SU-DHL-6 (cell line): Measurements from ENCODE around the gene TRIM33.
"Not testable (repeated sequence)": the region's sequence is repeated elsewhere in the genome, so short reads cannot be mapped to it uniquely, and the experiment has no call there.

Experiments
- H2AFZ ChIP-seq: fragments of 200-600 bp; sonication (generic); 2 replicates; pipeline ENCODE4 v1.6.1; 2014; ENCODE audit warnings: low read depth, mild to moderate bottlenecking, moderate library complexity, mixed read lengths, antibody characterized with exemption, low read length; ENCODE audit not compliant: severe bottlenecking
- H3F3A ChIP-seq: fragments of 200-600 bp; shearing (Covaris generic); 2 replicates; pipeline ENCODE4 v1.6.0; 2016; ENCODE audit warnings: antibody characterized with exemption, mild to moderate bottlenecking; ENCODE audit not compliant: insufficient read depth
- H3K27ac ChIP-seq: fragments of 200-600 bp; sonication (generic); 2 replicates; pipeline ENCODE4 v1.5.1; 2016; ENCODE audit warnings: low read depth, mild to moderate bottlenecking, low read length, moderate library complexity, mixed read lengths
- H3K27me3 ChIP-seq: fragments of 200-600 bp; sonication (generic), shearing (Covaris generic); 2 replicates; pipeline ENCODE4 v1.6.0; 2014; ENCODE audit warnings: mild to moderate bottlenecking, low read length
- H3K36me3 ChIP-seq: fragments of 200-600 bp; sonication (generic); 2 replicates; pipeline ENCODE4 v1.6.1; 2014; ENCODE audit warnings: mild to moderate bottlenecking, low read length, mixed read lengths
- H3K4me2 ChIP-seq: fragments of 300-600, 200-600 bp; shearing (Covaris generic), sonication (generic); 2 replicates; pipeline ENCODE4 v1.6.0; 2014; ENCODE audit warnings: low read length, low read depth, mild to moderate bottlenecking; ENCODE audit not compliant: poor library complexity, severe bottlenecking
- H3K4me3 ChIP-seq: fragments of 200-600 bp; sonication (generic); 2 replicates; pipeline ENCODE4 v1.5.1; 2014; ENCODE audit warnings: antibody characterized with exemption, low read length, mild to moderate bottlenecking, mixed read lengths; ENCODE audit not compliant: insufficient read depth, poor library complexity, severe bottlenecking
- H3K79me2 ChIP-seq: fragments of 200-600 bp; sonication (generic); 2 replicates; pipeline ENCODE4 v1.6.1; 2014; ENCODE audit warnings: mild to moderate bottlenecking, low read length, moderate library complexity; ENCODE audit not compliant: insufficient read depth
- H3K9ac ChIP-seq: fragments of 200-600 bp; sonication (generic); 2 replicates; pipeline ENCODE4 v1.7.0; 2014; ENCODE audit warnings: mild to moderate bottlenecking, low read length
- H3K9me2 ChIP-seq: fragments of 200-600 bp; sonication (generic); replicated peaks from 2 replicates; pipeline ENCODE4 v1.6.1; 2014; ENCODE audit warnings: low read length; ENCODE audit not compliant: insufficient read depth
- H3K9me3 ChIP-seq: fragments of 200-600 bp; sonication (generic); 2 replicates; pipeline ENCODE4 v1.6.1; 2014; ENCODE audit warnings: low read length, mixed read lengths; ENCODE audit not compliant: insufficient read depth
- H4K20me1 ChIP-seq: fragments of 200-600 bp; sonication (generic); 2 replicates; pipeline ENCODE4 v1.6.1; 2014; ENCODE audit warnings: low read depth, mild to moderate bottlenecking, antibody characterized with exemption, low read length, moderate library complexity, mixed read lengths
- CTCF ChIP-seq: fragments of 200-600 bp; sonication (generic); IDR thresholded peaks from one replicate; pipeline ENCODE4 v1.5.1; 2017; ENCODE audit warnings: antibody characterized with exemption, mild to moderate bottlenecking, low read length, moderate library complexity; ENCODE audit not compliant: insufficient read depth, poor library complexity, severe bottlenecking
- EZH2phosphoT487 ChIP-seq: fragments of 200-600 bp; sonication (generic), shearing (Covaris generic); conservative IDR thresholded peaks from 2 replicates; pipeline ENCODE4 v1.6.1; 2018; ENCODE audit warnings: mild to moderate bottlenecking, antibody characterized with exemption, low read length, moderate library complexity, mixed read lengths

Gene TRIM33

DNA sequence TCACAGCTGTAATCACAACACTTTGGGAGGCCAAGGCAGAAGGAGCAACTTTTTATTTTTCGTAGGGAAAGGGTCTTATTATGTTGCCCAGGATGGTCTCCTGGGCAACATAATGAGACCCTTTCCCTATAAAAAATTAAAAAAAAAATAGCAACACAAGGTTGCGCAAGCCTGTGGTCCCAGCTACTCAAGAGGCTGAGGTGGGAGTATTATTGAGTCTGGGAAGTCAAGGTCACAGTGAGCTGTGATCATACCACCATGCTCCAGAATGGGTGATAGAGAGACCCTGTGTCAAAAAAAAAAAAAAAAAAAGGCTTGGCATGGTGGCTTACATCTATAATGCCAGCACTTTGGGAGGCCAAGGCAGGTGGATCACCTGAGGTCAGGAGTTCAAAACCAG lies 131.6 kb downstream of the TRIM33 start:
- H3K27me3 ChIP-seq = no peaks in the 10 kb centered on the region
- no peak overlapping the region for H3K4me2 ChIP-seq
- peaks cover 8% of the 10 kb centered on the region for H3K36me3 ChIP-seq
- no peaks in the 10 kb centered on the region for H4K20me1 ChIP-seq
- TF ChIP-seq EZH2phosphoT487 = no peak
- no peak for TF ChIP-seq CTCF
- no peak overlapping the region for H2AFZ ChIP-seq
- H3K9me2 ChIP-seq = no peaks in the 10 kb centered on the region
- H3K27ac ChIP-seq = no peak overlapping the region
- no peak overlapping the region for H3K9ac ChIP-seq
- peaks cover 13% of the 10 kb centered on the region; the same call in 1 of the 2 replicates for H3K9me3 ChIP-seq
- H3F3A ChIP-seq = no peaks in the 10 kb centered on the region
- H3K4me3 ChIP-seq = no peak overlapping the region
- H3K79me2 ChIP-seq = no peaks in the 10 kb centered on the region

- Histone ChIP-seq H3K27me3 (no peaks in the 10 kb centered on the region), H2AFZ (no peak overlapping the region), H3K9me2 (no peaks in the 10 kb centered on the region), H3K4me2 (no peak overlapping the region), H3K4me3 (no peak overlapping the region), H3K27ac (no peak overlapping the region), H4K20me1 (no peaks in the 10 kb centered on the region), H3K79me2 (no peaks in the 10 kb centered on the region), H3F3A (no peaks in the 10 kb centered on the region), H3K9ac (no peak overlapping the region), H3K9me3 (peaks cover 22% of the 10 kb centered on the region; the same call in 1 of the 2 replicates), H3K36me3 (peaks cover 8% of the 10 kb centered on the region)
- TF ChIP-seq EZH2phosphoT487 = no peak
- TF ChIP-seq CTCF = no peak
Observed at GRCh38 chr1:114377356-114377755, 133.6 kb downstream of the TRIM33 start.

- H3F3A ChIP-seq = no peaks in the 10 kb centered on the region
- H3K27me3 ChIP-seq = no peaks in the 10 kb centered on the region
- no peaks in the 10 kb centered on the region for H3K79me2 ChIP-seq
- no peaks in the 10 kb centered on the region for H3K9me2 ChIP-seq
- H2AFZ ChIP-seq = no peak overlapping the region
- H3K9ac ChIP-seq = no peak overlapping the region
- no peaks in the 10 kb centered on the region for H4K20me1 ChIP-seq
- H3K9me3 ChIP-seq = peaks cover 10% of the 10 kb centered on the region; the same call in 1 of the 2 replicates
- H3K4me3 ChIP-seq = no peak overlapping the region
- H3K4me2 ChIP-seq = no peak overlapping the region
- no peaks in the 10 kb centered on the region; the same call in 1 of the 2 replicates for H3K36me3 ChIP-seq
- TF ChIP-seq CTCF (no peak), EZH2phosphoT487 (no peak)
- no peak overlapping the region for H3K27ac ChIP-seq
Observed at GRCh38 chr1:114369930-114370329, 141.1 kb downstream of the TRIM33 start.

GRCh38 chr1:114369266-114369919 lies 141.6 kb downstream of the TRIM33 start:
- not testable (repeated sequence) for H3K9me2 ChIP-seq, H3F3A ChIP-seq, H3K9ac ChIP-seq, H3K27ac ChIP-seq, H2AFZ ChIP-seq, H3K27me3 ChIP-seq, H3K4me3 ChIP-seq, H3K79me2 ChIP-seq, H3K9me3 ChIP-seq, H4K20me1 ChIP-seq, H3K36me3 ChIP-seq, H3K4me2 ChIP-seq
